Measurements from ENCODE around the gene ZFAND3.

DNA sequence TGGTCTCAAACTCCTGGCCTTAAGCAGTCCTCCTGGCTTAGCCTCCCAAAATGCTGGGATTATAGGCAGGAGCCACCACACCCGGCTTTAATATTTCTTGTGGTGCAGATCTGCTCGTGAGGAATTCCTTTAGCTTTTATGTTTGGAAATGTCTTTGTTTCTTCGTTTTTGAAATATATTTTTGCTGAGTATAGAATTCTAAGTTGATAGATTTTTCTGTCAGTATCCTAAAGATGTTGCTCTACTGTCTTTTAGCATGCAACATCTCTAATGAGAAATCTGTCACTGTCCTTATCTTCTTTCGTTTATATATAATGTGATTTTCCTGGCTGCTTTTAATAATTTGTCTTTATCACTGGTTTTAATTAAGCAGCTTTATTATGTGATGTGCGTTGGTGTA is 75.1 kb downstream of the ZFAND3 start:
- TF ChIP-seq, protein P1, sequence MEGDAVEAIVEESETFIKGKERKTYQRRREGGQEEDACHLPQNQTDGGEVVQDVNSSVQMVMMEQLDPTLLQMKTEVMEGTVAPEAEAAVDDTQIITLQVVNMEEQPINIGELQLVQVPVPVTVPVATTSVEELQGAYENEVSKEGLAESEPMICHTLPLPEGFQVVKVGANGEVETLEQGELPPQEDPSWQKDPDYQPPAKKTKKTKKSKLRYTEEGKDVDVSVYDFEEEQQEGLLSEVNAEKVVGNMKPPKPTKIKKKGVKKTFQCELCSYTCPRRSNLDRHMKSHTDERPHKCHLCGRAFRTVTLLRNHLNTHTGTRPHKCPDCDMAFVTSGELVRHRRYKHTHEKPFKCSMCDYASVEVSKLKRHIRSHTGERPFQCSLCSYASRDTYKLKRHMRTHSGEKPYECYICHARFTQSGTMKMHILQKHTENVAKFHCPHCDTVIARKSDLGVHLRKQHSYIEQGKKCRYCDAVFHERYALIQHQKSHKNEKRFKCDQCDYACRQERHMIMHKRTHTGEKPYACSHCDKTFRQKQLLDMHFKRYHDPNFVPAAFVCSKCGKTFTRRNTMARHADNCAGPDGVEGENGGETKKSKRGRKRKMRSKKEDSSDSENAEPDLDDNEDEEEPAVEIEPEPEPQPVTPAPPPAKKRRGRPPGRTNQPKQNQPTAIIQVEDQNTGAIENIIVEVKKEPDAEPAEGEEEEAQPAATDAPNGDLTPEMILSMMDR (IDR thresholded peaks at IDR 0.05), result no peak
- TF ChIP-seq POLR2A (IDR thresholded peaks at IDR 0.05), result no peak

All from testis (tissue), 2 donors.